PFSK-1 (cell line): ENCODE data around the gene FMC1.

Experiments used
- POLR2AphosphoS5 ChIP-seq: IDR thresholded peaks from 2 replicates; pipeline ENCODE4 v1.6.1; 2012; ENCODE audit warnings: low read depth, mild to moderate bottlenecking, control low read depth, low read length, moderate library complexity
- REST ChIP-seq, 2 experiments: IDR thresholded peaks; 2 replicates each; pipeline versions ENCODE4 v1.6.1 to v1.8.0; 2011 to 2012; ENCODE audit warnings: low read depth in 2 of 2, low read length in 2 of 2, control low read depth in 1 of 2, inconsistent platforms in 1 of 2, mild to moderate bottlenecking in 1 of 2, moderate library complexity in 1 of 2; ENCODE audit not compliant: insufficient read depth in 1 of 2
- SIN3A ChIP-seq: IDR thresholded peaks from 2 replicates; pipeline ENCODE4 v1.6.1; 2012; ENCODE audit warnings: mild to moderate bottlenecking, low read length, moderate library complexity, borderline replicate concordance; ENCODE audit not compliant: insufficient read depth
- TAF1 ChIP-seq: IDR thresholded peaks from 2 replicates; pipeline ENCODE4 v1.6.1; 2012; ENCODE audit warnings: low read length, control low read depth, borderline replicate concordance; ENCODE audit not compliant: insufficient read depth

GRCh38 chr7:139393621-139394211 lies 52.6 kb downstream of the FMC1 start:
- TF ChIP-seq POLR2AphosphoS5 = no peak
- TF ChIP-seq SIN3A = no peak
- TF ChIP-seq TAF1 = no peak
- TF ChIP-seq REST (IDR thresholded peaks at IDR 0.05; ENCODE audit: insufficient read depth in 1 of 2, low read depth in 2 of 2, low read length in 2 of 2) = no peak
